Stimulated activated CD8-positive, alpha-beta memory T cell treated with anti-CD3 and anti-CD28 coated beads, Interleukin-15, amount 100 ng/mL, for 24 hours (primary cell): ENCODE results near the gene VSIG8.
"Not testable (repeated sequence)": the region's sequence is repeated elsewhere in the genome, so short reads cannot be mapped to it uniquely, and the experiment has no call there.

Experiments used
- DNase-seq: peaks from one replicate; pipeline ENCODE4 v3.0.0-alpha.2; 2020; ENCODE audit warnings: low read depth

The VSIG8 gene

GRCh38 chr1:159862557-159862956, at the start of gene VSIG8:
Gene VSIG8 (minus strand): TSS chr1:159862657. CDS start chr1:159862521, 136 bp downstream.
- DNase-seq = no peak

GRCh38 chr1:159911326-159912070, 49.0 kb upstream of the VSIG8 start:
- DNase-seq = no peak

GRCh38 chr1:159908031-159908940, 45.8 kb upstream of the VSIG8 start:
- no peak for DNase-seq

- DNase-seq = no peak
These were observed 44.5 kb upstream of the VSIG8 start for GRCh38 chr1:159906960-159907359.

- not testable (repeated sequence) for DNase-seq
These were observed 41.6 kb upstream of the VSIG8 start for GRCh38 chr1:159904036-159904435.

GRCh38 chr1:159902541-159902940, 40.1 kb upstream of the VSIG8 start:
- DNase-seq = no peak

- no peak for DNase-seq
These were observed 38.4 kb upstream of the VSIG8 start for GRCh38 chr1:159900755-159901360.

GRCh38 chr1:159900086-159900680, 37.7 kb upstream of the VSIG8 start, which contains the start of gene CFAP45:
Gene CFAP45 (minus strand): TSS chr1:159900165. CDS start chr1:159900098, 67 bp downstream.
- no peak for DNase-seq

GRCh38 chr1:159899634-159900033, 37.2 kb upstream of the VSIG8 start:
- DNase-seq = not testable (repeated sequence)

GRCh38 chr1:159898527-159898926, 36.1 kb upstream of the VSIG8 start:
- no peak for DNase-seq

GRCh38 chr1:159897962-159898361, 35.5 kb upstream of the VSIG8 start:
- DNase-seq = no peak

- DNase-seq = no peak
These were observed 34.1 kb upstream of the VSIG8 start for GRCh38 chr1:159896546-159896930.

- DNase-seq = no peak
These were observed 33.5 kb upstream of the VSIG8 start for GRCh38 chr1:159895836-159896545.

- DNase-seq = no peak
These were observed 32.8 kb upstream of the VSIG8 start for GRCh38 chr1:159895286-159895685.

GRCh38 chr1:159892944-159893343, 30.5 kb upstream of the VSIG8 start:
- no peak for DNase-seq

- DNase-seq = peak; percentile 33
These were observed 29.1 kb upstream of the VSIG8 start for GRCh38 chr1:159891275-159892157.

- no peak for DNase-seq
These were observed 27.9 kb upstream of the VSIG8 start for GRCh38 chr1:159890390-159890789.

GRCh38 chr1:159889821-159890252, 27.4 kb upstream of the VSIG8 start:
- DNase-seq = no peak

GRCh38 chr1:159889202-159889601, 26.7 kb upstream of the VSIG8 start:
- no peak for DNase-seq

GRCh38 chr1:159884296-159884695, 21.8 kb upstream of the VSIG8 start:
- no peak for DNase-seq
